MCF 10A (cell line): ENCODE measurements around the gene CEACAM5. TPM values are rescaled to one million over a fixed set of nuclear protein-coding genes. Genes with fewer than 3 reads are reported as not detected.

Experiments used
- BruUV-seq: library from RNA; stranded (reverse); fragments of 400-500 nt; replicated peaks from 2 replicates; lab custom pipeline; 2021; lab: Mats Ljungman, UMichigan
- CTCF ChIA-PET: fragments of 300-600 bp; sonication (Branson Sonifier 250); formaldehyde crosslinking; extraction: SDS; loops from one replicate; lab custom pipeline; 2021; ENCODE audit warnings: antibody characterized with exemption, inconsistent platforms; lab: Yijun Ruan, JAX
- POLR2A ChIA-PET: fragments of 300-600, 350-650 bp; sonication (Branson Sonifier 250); formaldehyde crosslinking; extraction: SDS; loops from one replicate; lab custom pipeline; 2020; ENCODE audit warnings: antibody characterized with exemption, inconsistent platforms; lab: Yijun Ruan, JAX
- DNase-seq: peaks from one replicate; pipeline ENCODE4 v3.0.0-alpha.2; 2018; ENCODE audit not compliant: unreplicated experiment
- H3K27ac Mint-ChIP-seq: one replicate; pipeline ENCODE4 v1.8.0; 2022; ENCODE audit warnings: mild to moderate bottlenecking, low read depth, mixed read lengths; ENCODE audit not compliant: unreplicated experiment
- H3K27me3 Mint-ChIP-seq: one replicate; pipeline ENCODE4 v1.8.0; 2022; ENCODE audit warnings: mixed read lengths; ENCODE audit not compliant: insufficient read depth, unreplicated experiment
- H3K36me3 Mint-ChIP-seq: one replicate; pipeline ENCODE4 v1.8.0; 2022; ENCODE audit warnings: mild to moderate bottlenecking, moderate library complexity, mixed read lengths; ENCODE audit not compliant: insufficient read depth, unreplicated experiment
- H3K4me1 Mint-ChIP-seq: one replicate; pipeline ENCODE4 v1.8.0; 2022; ENCODE audit warnings: mixed read lengths; ENCODE audit not compliant: insufficient read depth, unreplicated experiment
- H3K4me3 Mint-ChIP-seq: one replicate; pipeline ENCODE4 v1.8.0; 2022; ENCODE audit warnings: mild to moderate bottlenecking, moderate library complexity, mixed read lengths; ENCODE audit not compliant: unreplicated experiment
- H3K9me3 Mint-ChIP-seq: one replicate; pipeline ENCODE4 v1.8.0; 2022; ENCODE audit warnings: mixed read lengths; ENCODE audit not compliant: unreplicated experiment
- intact Hi-C: fragments of 100-400 bp; cut with micrococcal nuclease; formaldehyde crosslinking; loops from 2 replicates; pipeline ENCODE4 v1.14.1; 2022
- total RNA-seq: library from RNA; stranded (reverse); gene quantifications from 2 replicates; pipeline ENCODE4 v1.2.3, GENCODE V29; 2022
- TF ChIP-seq, protein P1 (sequence below): fragments of 200-600 bp; IDR thresholded peaks from one replicate; pipeline ENCODE4 v1.8.0; 2022; ENCODE audit warnings: antibody characterized with exemption, mild to moderate bottlenecking; ENCODE audit not compliant: unreplicated experiment

The CEACAM5 gene
- total RNA-seq, 1 experiment from 2014 or later = not detected

DNA sequence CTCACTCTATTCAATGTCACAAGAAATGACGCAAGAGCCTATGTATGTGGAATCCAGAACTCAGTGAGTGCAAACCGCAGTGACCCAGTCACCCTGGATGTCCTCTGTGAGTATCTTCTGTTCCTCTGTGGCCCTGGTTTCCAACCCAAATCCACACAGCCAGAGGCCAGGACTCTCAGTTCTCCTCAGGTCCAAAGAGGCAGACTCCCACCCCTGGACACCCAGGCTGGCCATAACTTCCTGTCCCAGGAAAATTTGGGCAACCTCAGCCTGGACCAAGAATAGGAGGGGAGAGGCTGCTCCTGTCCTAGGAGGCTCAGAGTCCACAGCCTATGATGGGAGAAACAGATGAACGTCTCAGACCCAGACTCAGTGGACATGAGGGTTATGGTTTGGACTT lies 11.7 kb downstream of the CEACAM5 start:
- Mint-ChIP-seq H3K9me3 (no peaks in the 10 kb centered on the region), H3K27me3 (peaks cover 76% of the 10 kb centered on the region), H3K27ac (no peak overlapping the region), H3K36me3 (no peaks in the 10 kb centered on the region), H3K4me3 (no peak overlapping the region), H3K4me1 (no peaks in the 10 kb centered on the region)
- intact Hi-C loops = no loop called here
- TF ChIP-seq, protein P1, sequence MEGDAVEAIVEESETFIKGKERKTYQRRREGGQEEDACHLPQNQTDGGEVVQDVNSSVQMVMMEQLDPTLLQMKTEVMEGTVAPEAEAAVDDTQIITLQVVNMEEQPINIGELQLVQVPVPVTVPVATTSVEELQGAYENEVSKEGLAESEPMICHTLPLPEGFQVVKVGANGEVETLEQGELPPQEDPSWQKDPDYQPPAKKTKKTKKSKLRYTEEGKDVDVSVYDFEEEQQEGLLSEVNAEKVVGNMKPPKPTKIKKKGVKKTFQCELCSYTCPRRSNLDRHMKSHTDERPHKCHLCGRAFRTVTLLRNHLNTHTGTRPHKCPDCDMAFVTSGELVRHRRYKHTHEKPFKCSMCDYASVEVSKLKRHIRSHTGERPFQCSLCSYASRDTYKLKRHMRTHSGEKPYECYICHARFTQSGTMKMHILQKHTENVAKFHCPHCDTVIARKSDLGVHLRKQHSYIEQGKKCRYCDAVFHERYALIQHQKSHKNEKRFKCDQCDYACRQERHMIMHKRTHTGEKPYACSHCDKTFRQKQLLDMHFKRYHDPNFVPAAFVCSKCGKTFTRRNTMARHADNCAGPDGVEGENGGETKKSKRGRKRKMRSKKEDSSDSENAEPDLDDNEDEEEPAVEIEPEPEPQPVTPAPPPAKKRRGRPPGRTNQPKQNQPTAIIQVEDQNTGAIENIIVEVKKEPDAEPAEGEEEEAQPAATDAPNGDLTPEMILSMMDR = no peak
- ChIA-PET CTCF (no interaction called here), POLR2A (no interaction called here)
- DNase-seq = no peak
- BruUV-seq = no TSS peak

DNA sequence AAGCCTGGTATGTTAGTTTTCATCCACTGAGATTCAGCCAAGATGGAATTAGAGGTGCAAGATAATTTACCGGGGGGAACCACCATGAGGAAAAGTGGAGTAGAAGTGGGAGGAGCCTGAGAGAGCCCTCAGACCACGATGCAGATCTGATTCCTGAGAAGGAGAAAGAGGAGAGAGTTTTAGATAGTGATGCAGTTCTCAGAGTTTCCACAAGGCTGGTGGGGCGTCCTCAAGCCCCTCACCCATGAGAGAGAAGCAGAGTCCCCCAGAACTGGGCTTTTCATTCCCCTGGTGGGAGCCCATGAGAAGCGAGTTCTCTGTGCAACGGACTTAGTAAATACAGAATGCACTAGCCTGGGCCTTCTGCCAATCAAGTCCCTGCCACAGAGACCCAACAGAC lies 18.1 kb downstream of the CEACAM5 start:
- POLR2A ChIA-PET = no interaction called here
- H3K4me3 Mint-ChIP-seq = no peak overlapping the region
- H3K27ac Mint-ChIP-seq = no peak overlapping the region
- no peaks in the 10 kb centered on the region for H3K36me3 Mint-ChIP-seq
- H3K27me3 Mint-ChIP-seq = peaks cover 73% of the 10 kb centered on the region
- intact Hi-C loops = no loop called here
- no peaks in the 10 kb centered on the region for H3K4me1 Mint-ChIP-seq
- no peaks in the 10 kb centered on the region for H3K9me3 Mint-ChIP-seq
- CTCF ChIA-PET = no interaction called here
- TF ChIP-seq, protein P1 = no peak
- no TSS peak for BruUV-seq
- DNase-seq = no peak

DNA sequence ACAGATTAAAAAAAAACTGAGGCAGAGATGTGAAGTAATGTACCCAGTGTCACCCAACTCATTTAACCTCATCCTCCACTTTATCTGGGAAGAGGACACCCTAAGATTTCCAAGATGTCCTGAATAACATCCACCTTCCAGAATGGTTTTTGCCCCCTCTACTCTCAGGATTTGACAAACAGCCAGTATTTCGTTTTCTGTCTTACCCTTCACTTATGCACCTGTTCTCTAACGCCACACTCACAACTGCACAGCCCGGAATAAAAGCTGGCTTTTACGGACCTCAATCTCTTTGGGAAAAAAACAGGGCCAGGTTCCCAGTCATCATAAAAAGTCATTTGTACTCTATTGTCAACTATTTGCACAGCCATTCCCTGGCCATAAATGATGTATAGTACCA lies 25.7 kb downstream of the CEACAM5 start:
- TF ChIP-seq, protein P1 = no peak
- H3K9me3 Mint-ChIP-seq = no peaks in the 10 kb centered on the region
- intact Hi-C loops = no loop called here
- H3K27ac Mint-ChIP-seq = no peak overlapping the region
- ChIA-PET CTCF (interaction anchor here (1.0 kb wide), 1 partner anchor 13 kb away, joined by 3 read pairs; no protein-coding TSS in a partner anchor), POLR2A (no interaction called here)
- H3K4me3 Mint-ChIP-seq = no peak overlapping the region
- H3K27me3 Mint-ChIP-seq = peaks cover 71% of the 10 kb centered on the region
- H3K4me1 Mint-ChIP-seq = no peaks in the 10 kb centered on the region
- H3K36me3 Mint-ChIP-seq = no peaks in the 10 kb centered on the region
- BruUV-seq = no TSS peak
- DNase-seq = no peak

DNA sequence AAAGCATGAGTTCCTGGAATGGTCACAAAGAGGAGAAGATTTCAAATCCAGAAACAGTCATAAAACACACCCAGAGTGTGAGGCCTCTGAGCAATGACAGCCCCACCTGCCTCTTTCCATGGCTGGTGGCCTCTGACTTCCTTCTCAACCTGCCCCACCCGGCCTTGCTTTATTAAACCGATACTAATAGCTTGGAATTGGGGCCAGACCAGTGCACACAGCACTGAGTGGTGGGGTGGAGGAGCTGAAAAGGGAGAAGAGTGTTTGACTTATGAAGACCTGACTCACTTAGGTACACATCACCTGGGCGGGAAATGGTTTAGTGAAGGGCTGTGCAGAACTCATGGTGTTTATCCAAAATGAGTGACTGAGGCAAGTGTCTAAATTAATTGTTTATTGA lies 26.2 kb downstream of the CEACAM5 start:
- intact Hi-C loops = no loop called here
- ChIA-PET CTCF (interaction anchor here (1.0 kb wide), 1 partner anchor 12 kb away, joined by 3 read pairs; no protein-coding TSS in a partner anchor), POLR2A (no interaction called here)
- BruUV-seq = no TSS peak
- TF ChIP-seq, protein P1 = no peak
- Mint-ChIP-seq H3K36me3 (no peaks in the 10 kb centered on the region), H3K9me3 (no peaks in the 10 kb centered on the region), H3K4me3 (no peak overlapping the region), H3K27ac (no peak overlapping the region), H3K4me1 (no peaks in the 10 kb centered on the region), H3K27me3 (peaks cover 76% of the 10 kb centered on the region)
- no peak for DNase-seq
